HG02840 (cell line): ENCODE measurements around the gene PDLIM4.

Experiments
- ATAC-seq: cut with Tn5 transposase; IDR thresholded peaks from one replicate; pipeline ENCODE4 v1.9.1; 2021; ENCODE audit warnings: mild to moderate bottlenecking, moderate library complexity, moderate number of reproducible peaks; ENCODE audit not compliant: unreplicated experiment, low FRiP score

PDLIM4 gene

GRCh38 chr5:132280371-132281240, 23.1 kb downstream of the PDLIM4 start:
- ATAC-seq: no peak

- no peak for ATAC-seq
Observed at GRCh38 chr5:132281856-132282614, 24.5 kb downstream of the PDLIM4 start.

- no peak for ATAC-seq
Observed at GRCh38 chr5:132283423-132284043, 26.0 kb downstream of the PDLIM4 start.

- ATAC-seq: no peak
Observed at GRCh38 chr5:132289097-132289496, 31.6 kb downstream of the PDLIM4 start.

- no peak for ATAC-seq
Observed at GRCh38 chr5:132291026-132291425, 33.5 kb downstream of the PDLIM4 start.

GRCh38 chr5:132293066-132293991, 35.8 kb downstream of the PDLIM4 start:
- peak; percentile 38 for ATAC-seq

GRCh38 chr5:132293992-132294727, 36.7 kb downstream of the PDLIM4 start, which contains the start of gene SLC22A4:
Gene SLC22A4 (plus strand): TSS chr5:132294394. CDS start chr5:132294617, 223 bp downstream.
- peak; percentile 62 for ATAC-seq

- ATAC-seq: no peak
Observed at GRCh38 chr5:132294728-132295504, 37.4 kb downstream of the PDLIM4 start.

GRCh38 chr5:132295505-132296411, 38.3 kb downstream of the PDLIM4 start:
- no peak for ATAC-seq

GRCh38 chr5:132296412-132297016, 39.0 kb downstream of the PDLIM4 start:
- no peak for ATAC-seq

GRCh38 chr5:132297211-132297940, 39.9 kb downstream of the PDLIM4 start:
- no peak for ATAC-seq

- ATAC-seq: no peak
Observed at GRCh38 chr5:132298298-132299212, 41.1 kb downstream of the PDLIM4 start.

GRCh38 chr5:132299917-132300316, 42.4 kb downstream of the PDLIM4 start:
- ATAC-seq: no peak

- ATAC-seq: no peak
Observed at GRCh38 chr5:132300577-132301343, 43.3 kb downstream of the PDLIM4 start.
